ENCODE data around the gene AGGF1. TPM values are rescaled to one million over a fixed set of nuclear protein-coding genes. Genes with fewer than 3 reads are reported as not detected.
"Not testable (repeated sequence)": the region's sequence is repeated elsewhere in the genome, so short reads cannot be mapped to it uniquely, and the experiment has no call there.

AGGF1 gene
- total RNA-seq, 1 donor, result 22.9 TPM

DNA sequence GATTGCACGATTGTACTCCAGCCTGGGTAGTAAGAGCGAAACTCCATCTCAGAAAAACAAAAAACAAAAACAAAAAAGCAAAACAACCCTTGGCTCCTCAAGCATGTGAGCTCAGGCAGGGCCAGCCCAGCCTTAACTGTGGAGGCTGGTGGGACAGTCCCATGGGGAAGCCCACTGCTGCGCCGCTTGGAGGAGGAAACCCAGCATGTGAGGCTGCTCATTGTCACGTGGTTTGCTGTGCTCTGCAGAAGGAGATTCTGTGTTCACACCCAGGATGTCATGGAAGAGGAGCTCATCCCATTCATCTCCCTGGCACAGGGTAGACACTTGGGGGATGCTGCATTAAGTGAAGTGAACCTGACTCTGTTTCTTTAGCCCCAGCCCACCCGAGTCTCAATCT, 52.9 kb downstream of the AGGF1 start:
- no peak for DNase-seq (ENCODE audit: low read depth in 2 of 3, low spot score in 2 of 3)

DNA sequence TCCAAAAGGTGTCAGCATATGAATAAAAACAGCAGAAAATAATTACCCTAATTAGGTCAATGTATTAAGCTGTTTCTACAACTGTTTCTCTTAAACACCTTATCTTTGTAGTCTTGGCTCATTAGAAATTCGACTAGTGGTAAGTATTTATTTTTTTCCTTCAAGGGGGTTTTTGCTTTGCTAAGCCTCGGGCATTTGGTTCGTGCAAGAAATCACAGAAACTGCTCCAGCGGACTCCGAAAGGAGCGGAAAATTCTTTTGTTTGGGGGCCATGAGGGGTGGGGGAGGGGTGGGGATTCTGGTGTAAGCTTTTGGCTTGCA, 56.1 kb downstream of the AGGF1 start:
- DNase-seq (ENCODE audit: low read depth in 2 of 3, low spot score in 2 of 3), result no peak

DNA sequence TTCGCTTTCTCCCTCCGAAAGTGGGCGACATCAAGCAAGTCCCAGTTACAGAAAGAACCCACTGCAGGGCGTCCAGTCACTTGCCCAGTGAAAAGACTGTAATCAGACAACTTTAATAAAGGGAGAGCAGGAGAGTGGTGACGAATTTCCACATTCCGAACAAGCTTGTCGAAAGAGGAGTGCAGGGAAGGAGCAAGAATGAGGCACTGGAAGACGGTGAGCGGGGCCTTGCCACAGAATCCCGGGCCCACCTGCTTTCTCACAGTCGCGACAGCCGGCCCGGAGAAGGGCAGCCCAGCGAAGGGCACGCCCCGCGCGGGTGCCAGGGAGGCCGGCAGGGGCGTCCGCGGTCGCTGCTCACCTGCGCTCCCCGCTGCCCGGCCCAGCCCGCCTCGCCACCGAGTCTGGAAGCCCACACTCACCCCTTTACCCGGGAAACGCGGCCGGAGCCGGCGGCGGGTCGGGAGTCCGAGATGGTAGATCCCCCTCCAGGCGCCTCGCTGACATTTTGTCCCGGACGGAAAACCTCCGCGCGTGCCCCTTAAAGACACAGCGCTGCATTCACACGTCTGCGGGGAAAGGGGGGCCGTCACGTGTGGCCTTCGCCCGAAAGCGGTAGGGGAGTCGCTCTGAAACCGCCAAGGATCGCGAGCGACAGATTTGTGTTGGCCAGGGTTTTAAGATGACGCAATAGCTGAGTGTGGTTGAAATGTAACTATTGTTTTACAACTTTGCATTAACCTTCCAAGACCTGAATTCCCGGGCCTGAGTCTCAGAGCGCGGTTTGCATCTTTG, 56.7 kb downstream of the AGGF1 start, which contains the start of gene ZBED3:
TSS of gene ZBED3 (minus strand) at position 597 of the 795 bp plus-strand sequence. CDS start 9,407 bp downstream, outside the sequence.
- peak; percentile 10 to 93 (median 85) for DNase-seq (ENCODE audit: low read depth in 2 of 3, low spot score in 2 of 3)

DNA sequence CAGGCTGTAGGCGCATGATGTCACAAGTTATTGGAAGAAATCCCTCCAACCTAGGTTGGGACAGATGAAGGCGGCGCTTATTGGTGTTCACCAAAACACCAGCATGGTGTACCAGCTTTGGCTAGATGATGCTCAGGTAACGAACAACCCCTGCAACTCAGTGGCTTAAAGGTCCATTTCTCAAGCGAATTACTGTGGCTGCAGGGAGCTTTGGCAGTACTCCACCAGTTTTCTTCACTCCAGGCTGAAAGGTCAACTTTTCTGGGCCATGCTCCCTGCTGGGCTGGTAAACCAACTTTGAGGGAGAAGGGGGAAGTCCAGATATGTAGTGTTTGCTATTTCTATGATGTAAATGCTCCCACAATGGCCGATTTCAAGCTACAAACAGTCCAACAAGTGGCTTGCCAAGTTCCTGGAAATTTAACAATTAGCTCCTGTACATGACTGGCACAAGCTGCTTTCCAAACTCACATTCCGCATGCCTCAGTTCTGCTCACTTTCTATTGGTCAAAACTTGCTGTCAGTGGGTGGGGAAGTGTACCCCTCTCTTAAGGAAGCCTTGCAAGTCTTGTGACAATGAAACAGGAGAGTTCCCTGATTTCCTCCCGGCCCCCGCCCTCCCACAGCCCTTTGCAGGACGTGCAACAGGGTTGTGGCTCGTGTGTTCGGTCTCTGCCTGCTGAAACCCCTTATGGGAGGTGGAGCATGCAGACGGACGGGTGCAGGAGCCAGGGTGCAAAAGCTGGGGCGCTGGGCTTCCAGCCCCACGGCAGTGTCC, 57.5 kb downstream of the AGGF1 start:
- peak in 1 of 3 donors; percentile 20 for DNase-seq (ENCODE audit: low read depth in 2 of 3, low spot score in 2 of 3)

DNA sequence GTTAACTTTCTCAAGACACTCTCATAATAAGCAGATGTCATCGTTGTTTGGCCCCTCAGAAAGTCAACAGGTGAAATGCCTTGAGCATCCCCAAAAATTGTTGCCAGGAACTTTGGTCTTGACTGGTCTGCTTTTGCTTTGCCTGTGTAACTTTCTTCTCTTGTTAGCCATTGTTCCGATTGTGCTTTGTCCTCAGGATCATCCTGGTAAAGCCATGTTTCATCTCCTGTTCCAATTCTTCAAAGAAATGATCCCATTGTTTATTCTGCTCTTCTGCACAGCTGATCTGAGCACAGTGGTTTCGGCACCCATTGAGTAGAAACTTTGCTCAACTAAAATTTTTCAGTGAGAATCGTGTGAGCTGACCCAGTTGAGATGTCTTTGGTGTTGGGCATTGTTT, 65.0 kb downstream of the AGGF1 start:
- DNase-seq (ENCODE audit: low read depth in 2 of 3, low spot score in 2 of 3), result no peak

DNA sequence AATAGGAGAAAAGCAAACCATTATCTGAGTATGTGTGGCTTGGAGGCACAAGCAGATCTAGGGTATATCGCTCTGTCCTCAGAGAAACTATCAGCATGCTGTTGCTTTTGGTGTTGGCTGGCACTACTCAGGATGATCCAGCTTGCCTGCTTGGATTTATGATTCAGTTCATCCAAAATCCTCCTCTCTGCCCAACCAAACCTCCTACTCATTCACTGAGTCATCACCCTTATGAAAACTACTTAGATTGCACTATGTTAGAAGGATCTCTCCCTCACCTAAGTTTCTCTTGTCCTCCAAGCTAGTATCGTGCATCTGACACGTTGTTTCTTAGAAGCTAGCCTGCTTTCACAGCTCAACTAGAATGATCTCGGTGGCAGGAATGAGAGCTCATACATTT, 71.1 kb downstream of the AGGF1 start:
- DNase-seq (ENCODE audit: low read depth in 2 of 3, low spot score in 2 of 3), result no peak

DNA sequence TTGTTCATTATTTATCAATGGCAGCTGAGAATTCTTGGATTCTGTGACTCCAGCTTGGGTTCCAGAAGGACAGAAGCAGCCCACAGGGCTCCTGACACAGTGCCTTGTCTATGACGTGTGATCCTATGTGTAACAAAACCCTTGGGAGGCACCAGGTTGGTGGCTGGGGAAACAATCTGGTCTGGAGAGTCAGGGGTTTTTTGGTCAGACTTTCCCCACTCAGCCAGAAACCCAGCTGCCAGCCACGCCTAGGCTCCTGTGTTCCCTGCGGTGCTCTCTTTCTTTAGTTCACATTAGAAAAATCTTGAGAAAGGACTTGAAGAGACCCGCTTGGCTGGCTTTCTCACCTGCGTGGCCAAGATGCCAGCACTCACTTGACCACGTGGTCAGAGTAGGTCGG, 72.3 kb downstream of the AGGF1 start:
- DNase-seq (ENCODE audit: low read depth in 2 of 3, low spot score in 2 of 3), result no peak

DNA sequence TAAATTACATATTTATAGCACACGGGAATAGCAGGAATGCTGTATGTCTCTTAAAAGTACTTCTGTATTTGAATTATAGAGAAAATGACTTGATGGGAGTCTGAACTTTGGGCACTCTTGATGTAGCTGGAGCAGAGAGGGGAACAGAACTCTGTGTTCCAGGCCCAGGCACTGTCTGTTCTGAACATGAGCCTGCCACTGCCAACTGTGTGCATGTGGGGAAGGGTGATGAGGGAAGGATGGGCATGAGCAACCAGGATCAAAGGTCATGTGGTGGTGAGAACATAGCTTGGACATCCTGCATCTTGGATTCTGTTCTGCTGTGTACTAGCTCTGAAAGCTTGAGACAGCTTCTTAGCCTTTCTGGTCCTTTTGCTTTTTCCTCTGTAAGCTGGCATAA, 73.3 kb downstream of the AGGF1 start:
- DNase-seq (ENCODE audit: low read depth in 2 of 3, low spot score in 2 of 3), result no peak

DNA sequence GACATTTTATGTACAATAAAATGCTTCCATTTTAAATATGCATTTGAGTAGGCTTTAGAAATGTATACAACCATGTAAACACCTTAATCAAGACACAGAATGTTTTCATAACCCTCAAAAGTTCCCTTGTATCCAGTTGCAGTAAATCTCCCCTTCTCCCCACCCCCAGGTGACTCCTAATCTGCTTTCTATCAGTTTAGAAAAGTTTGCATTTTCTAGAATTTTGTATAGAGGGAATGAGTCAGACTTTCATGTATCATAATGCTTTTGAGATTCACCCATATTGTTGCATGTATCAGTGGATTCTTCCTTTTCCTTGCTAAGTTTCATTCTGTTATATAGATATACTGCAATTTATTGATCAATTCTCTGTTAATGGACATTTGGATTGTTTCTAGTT, 74.6 kb downstream of the AGGF1 start:
- DNase-seq (ENCODE audit: low read depth in 2 of 3, low spot score in 2 of 3), result no peak

DNA sequence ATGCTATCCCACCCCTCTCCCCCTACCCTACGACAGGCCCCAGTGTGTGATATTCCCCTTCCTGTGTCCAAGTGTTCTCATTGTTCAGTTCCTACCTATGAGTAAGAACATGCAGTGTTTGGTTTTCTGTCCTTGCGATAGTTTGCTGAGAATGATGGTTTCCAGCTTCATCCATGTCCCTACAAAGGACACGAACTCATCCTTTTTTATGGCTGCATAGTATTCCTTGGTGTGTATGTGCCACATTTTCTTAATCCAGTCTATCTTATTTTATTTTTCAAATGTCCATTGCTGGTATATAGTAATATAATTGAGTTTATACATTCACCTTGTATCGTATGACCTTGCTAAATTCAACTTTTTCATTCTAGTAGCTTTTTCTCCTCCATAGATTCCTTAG, 76.8 kb downstream of the AGGF1 start:
- not testable (repeated sequence) for DNase-seq (ENCODE audit: low read depth in 2 of 3, low spot score in 2 of 3)

Small RNA genes lying within 50 kb of the gene (small RNA-seq; reads per million reads assigned to genes)
- gene SNORA47, result 138 reads per million, percentile 97 among the genes with 10 or more reads in this experiment

Other genes starting within 250 kb of the AGGF1 start
- 50.9 TPM for gene F2RL1, start 211.4 kb upstream of the AGGF1 start, total RNA-seq
- 3.5 TPM for gene S100Z, start 180.4 kb upstream of the AGGF1 start, total RNA-seq
- 430 TPM for gene CRHBP, start 77.4 kb upstream of the AGGF1 start, total RNA-seq
- 7.0 TPM for gene ZBED3, start 56.9 kb downstream of the AGGF1 start, total RNA-seq
- 0.27 TPM for gene PDE8B, start 180.3 kb downstream of the AGGF1 start, total RNA-seq

Measured in hematopoietic multipotent progenitor cell (in vitro differentiated cells).